K562 (cell line): Measurements from ENCODE around the gene ITPR1. TPM values are rescaled to one million over a fixed set of nuclear protein-coding genes. Genes with fewer than 3 reads are reported as not detected.

Source experiments
- BCLAF1 ChIP-seq, 2 experiments: fragments of 450-650 bp in 1 of 2; IDR thresholded peaks; 2 replicates each; pipeline ENCODE4 v1.6.1; 2011 to 2017; ENCODE audit warnings: low read depth in 2 of 2, antibody characterized with exemption in 1 of 2, borderline replicate concordance in 1 of 2, low read length in 1 of 2, mild to moderate bottlenecking in 1 of 2, mixed read lengths in 1 of 2; ENCODE audit not compliant: control insufficient read depth in 1 of 2
- C11orf30 ChIP-seq: fragments of 450-650 bp; IDR thresholded peaks from 2 replicates; pipeline ENCODE4 v1.6.1; 2016; ENCODE audit warnings: low read depth, mild to moderate bottlenecking
- CSDE1 ChIP-seq, 2 experiments: fragments of 450-650 bp; IDR thresholded peaks; 2 replicates each; pipeline ENCODE4 v1.6.1; 2016; ENCODE audit warnings: mild to moderate bottlenecking in 1 of 2
- DDX20 ChIP-seq: fragments of 450-650 bp; IDR thresholded peaks from 2 replicates; pipeline ENCODE4 v1.6.1; 2016; ENCODE audit warnings: missing genetic modification characterization, low read depth, mild to moderate bottlenecking, missing compliant biosample characterization, moderate library complexity
- FOXA1 ChIP-seq: fragments of 450-650 bp; IDR thresholded peaks from 2 replicates; pipeline ENCODE4 v1.6.1; 2016; ENCODE audit warnings: mild to moderate bottlenecking, borderline replicate concordance
- FOXJ3 ChIP-seq: sonication (generic); formaldehyde crosslinking; IDR thresholded peaks from 2 replicates; pipeline ENCODE4 v1.4.0; 2020; ENCODE audit warnings: mild to moderate bottlenecking, missing genetic modification reagents
- HDAC2 ChIP-seq: fragments of 450-650 bp; IDR thresholded peaks from 2 replicates; pipeline ENCODE4 v1.6.1; 2016; ENCODE audit warnings: mild to moderate bottlenecking
- MAFF ChIP-seq: IDR thresholded peaks from 2 replicates; pipeline ENCODE4 v1.6.1; 2012; ENCODE audit warnings: low read length, improper control_type of control experiment
- MBD2 ChIP-seq: sonication (generic); IDR thresholded peaks from 2 replicates; pipeline ENCODE4 v1.6.1; 2016; ENCODE audit warnings: low read depth, borderline replicate concordance
- MTA3 ChIP-seq: fragments of 450-650 bp; formaldehyde crosslinking; IDR thresholded peaks from 2 replicates; pipeline ENCODE4 v1.6.1; 2017; ENCODE audit warnings: mild to moderate bottlenecking, borderline replicate concordance
- NFIX ChIP-seq: fragments of 250-450 bp; sonication (Bioruptor Pico); IDR thresholded peaks from 2 replicates; pipeline ENCODE4 v1.4.0; 2020; ENCODE audit warnings: low read depth, mild to moderate bottlenecking, moderate library complexity
- PTBP1 ChIP-seq: fragments of 200-400 bp; formaldehyde crosslinking; IDR thresholded peaks from 2 replicates; pipeline ENCODE4 v1.6.1; 2017; ENCODE audit warnings: low read depth, low read length
- RBM17 ChIP-seq: fragments of 200-400 bp; formaldehyde crosslinking; IDR thresholded peaks from 2 replicates; pipeline ENCODE4 v1.6.1; 2017; ENCODE audit warnings: low read depth, mild to moderate bottlenecking, low read length, borderline replicate concordance
- TBP ChIP-seq: optimal IDR thresholded peaks from 2 replicates; pipeline ENCODE3; 2011; ENCODE audit warnings: low read depth, low read length, improper control_type of control experiment
- THAP12 ChIP-seq: fragments of 250-450 bp; sonication (Bioruptor Pico); IDR thresholded peaks from 2 replicates; pipeline ENCODE4 v1.9.0; 2021; ENCODE audit warnings: mild to moderate bottlenecking, inconsistent platforms
- ZNF253 ChIP-seq: fragments of 250-450 bp; sonication (Bioruptor Pico); conservative IDR thresholded peaks from 2 replicates; pipeline ENCODE4 v1.6.1; 2021; ENCODE audit warnings: mild to moderate bottlenecking
- ZNF274 ChIP-seq: IDR thresholded peaks from 2 replicates; pipeline ENCODE4 v1.6.1; 2011; ENCODE audit warnings: low read depth, mild to moderate bottlenecking, low read length, moderate library complexity, borderline replicate concordance
- ZNF436 ChIP-seq: fragments of 250-450, 450-650 bp; sonication (Bioruptor Pico); formaldehyde crosslinking; IDR thresholded peaks from 2 replicates; pipeline ENCODE4 v1.7.0; 2020; ENCODE audit warnings: mild to moderate bottlenecking
- ZNF586 ChIP-seq: fragments of 450-650 bp; formaldehyde crosslinking; conservative IDR thresholded peaks from 2 replicates; pipeline ENCODE4 v1.4.0; 2020; ENCODE audit warnings: mild to moderate bottlenecking, moderate library complexity
- ZNF717 ChIP-seq: fragments of 250-450 bp; sonication (Bioruptor Pico); IDR thresholded peaks from 2 replicates; pipeline ENCODE4 v1.5.0; 2021
- ZNF79 ChIP-seq: fragments of 250-450 bp; sonication (Bioruptor Pico); IDR thresholded peaks from 2 replicates; pipeline ENCODE4 v1.4.0; 2020; ENCODE audit warnings: low read depth, mild to moderate bottlenecking, moderate library complexity
- ZSCAN32 ChIP-seq: fragments of 450-650 bp; formaldehyde crosslinking; IDR thresholded peaks from 2 replicates; pipeline ENCODE4 v1.4.0; 2020; ENCODE audit warnings: mild to moderate bottlenecking, moderate library complexity
- polyA plus RNA-seq, 8 experiments: library from polyadenylated mRNA; depleted of rRNA in 4 of 8; stranded (reverse) in 5 of 8; unstranded in 3 of 8; fragments of >200 nt; fragmentation: Nextera tagmentation in 2 of 8; fragmentation: Illumina TruSeq in 1 of 8; extraction: Ambion mirVana in 2 of 8; extraction: Trizol in 1 of 8; gene quantifications; 2 replicates each; pipeline versions ENCODE4 v1.2.1 to v1.2.3, GENCODE V29; 2011 to 2014; ENCODE audit warnings: inconsistent platforms in 1 of 8, missing spikeins in 1 of 8
- total RNA-seq, 7 experiments: library from RNA; depleted of rRNA in 6 of 7; stranded (reverse); fragments of >200 nt in 6 of 7; fragmentation: Illumina TruSeq in 2 of 7; extraction: Trizol in 2 of 7; gene quantifications; 2 replicates each; pipeline versions ENCODE4 v1.2.1 to v1.2.3, GENCODE V29; 2011 to 2021; ENCODE audit warnings: low replicate concordance in 1 of 7
- TF ChIP-seq, protein P1 (sequence below): fragments of 450-650 bp; formaldehyde crosslinking; IDR thresholded peaks from 2 replicates; pipeline ENCODE4 v1.4.0; 2020; ENCODE audit warnings: mild to moderate bottlenecking, moderate library complexity
- TF ChIP-seq, protein P2 (sequence below): sonication (generic); formaldehyde crosslinking; IDR thresholded peaks from 2 replicates; pipeline ENCODE4 v1.8.1; 2023; ENCODE audit warnings: mild to moderate bottlenecking, missing genetic modification reagents, moderate library complexity

The ITPR1 gene
- total and polyA plus RNA-seq, 9 of the 15 experiments (the other 6 are each of a cell fraction or from before 2014, with no cell fraction given), result 22.4 to 40.0 (median 27.4) TPM

DNA sequence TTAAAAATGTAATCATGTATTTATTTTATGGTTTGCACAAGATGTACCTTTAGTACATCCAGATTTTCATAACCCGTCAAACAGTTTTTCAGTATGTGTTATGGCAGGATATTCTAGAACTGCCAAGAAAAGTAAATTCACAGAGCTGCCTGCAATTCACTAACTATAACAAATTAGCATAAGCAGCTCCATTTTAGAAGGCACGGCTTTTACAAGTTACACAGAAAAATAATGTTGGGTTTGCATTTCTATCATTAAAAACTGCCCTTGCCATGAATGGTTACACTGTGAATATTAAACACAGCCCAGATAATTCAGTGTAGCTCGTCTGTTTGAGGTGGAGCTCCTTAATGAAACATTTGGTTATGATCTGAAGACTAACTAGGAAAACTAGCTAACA, 391.7 kb downstream of the ITPR1 start (continued):
- TF ChIP-seq THAP12 (CRISPR knock-in tag) (no peak), NFIX (no peak), ZNF274 (no peak), ZNF586 (no peak), RBM17 (no peak), BCLAF1 (IDR thresholded peaks at IDR 0.05; ENCODE audit: borderline replicate concordance in 1 of 2, control insufficient read depth in 1 of 2, low read depth in 2 of 2, low read length in 1 of 2) (no peak), FOXJ3 (no peak), PTBP1 (no peak), CSDE1 (IDR thresholded peaks at IDR 0.05) (no peak), TBP (no peak), ZNF79 (CRISPR knock-in tag) (0 out of 2 replicates have a peak, but pooled peaks have one; percentile 26), ZNF436 (CRISPR knock-in tag) (no peak), MAFF (no peak), ZSCAN32 (CRISPR knock-in tag) (no peak), MTA3 (no peak), HDAC2 (no peak), FOXA1 (no peak), ZNF253 (CRISPR knock-in tag) (no peak), C11orf30 (no peak), DDX20 (peak; percentile 49; the same call in 1 of the 2 replicates), ZNF717 (no peak), MBD2 (no peak)
- TF ChIP-seq, protein P1, sequence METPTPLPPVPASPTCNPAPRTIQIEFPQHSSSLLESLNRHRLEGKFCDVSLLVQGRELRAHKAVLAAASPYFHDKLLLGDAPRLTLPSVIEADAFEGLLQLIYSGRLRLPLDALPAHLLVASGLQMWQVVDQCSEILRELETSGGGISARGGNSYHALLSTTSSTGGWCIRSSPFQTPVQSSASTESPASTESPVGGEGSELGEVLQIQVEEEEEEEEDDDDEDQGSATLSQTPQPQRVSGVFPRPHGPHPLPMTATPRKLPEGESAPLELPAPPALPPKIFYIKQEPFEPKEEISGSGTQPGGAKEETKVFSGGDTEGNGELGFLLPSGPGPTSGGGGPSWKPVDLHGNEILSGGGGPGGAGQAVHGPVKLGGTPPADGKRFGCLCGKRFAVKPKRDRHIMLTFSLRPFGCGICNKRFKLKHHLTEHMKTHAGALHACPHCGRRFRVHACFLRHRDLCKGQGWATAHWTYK (CRISPR knock-in tag), result no peak
- TF ChIP-seq, protein P2, sequence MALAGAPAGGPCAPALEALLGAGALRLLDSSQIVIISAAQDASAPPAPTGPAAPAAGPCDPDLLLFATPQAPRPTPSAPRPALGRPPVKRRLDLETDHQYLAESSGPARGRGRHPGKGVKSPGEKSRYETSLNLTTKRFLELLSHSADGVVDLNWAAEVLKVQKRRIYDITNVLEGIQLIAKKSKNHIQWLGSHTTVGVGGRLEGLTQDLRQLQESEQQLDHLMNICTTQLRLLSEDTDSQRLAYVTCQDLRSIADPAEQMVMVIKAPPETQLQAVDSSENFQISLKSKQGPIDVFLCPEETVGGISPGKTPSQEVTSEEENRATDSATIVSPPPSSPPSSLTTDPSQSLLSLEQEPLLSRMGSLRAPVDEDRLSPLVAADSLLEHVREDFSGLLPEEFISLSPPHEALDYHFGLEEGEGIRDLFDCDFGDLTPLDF (CRISPR knock-in tag), result no peak
